A673 (cell line): ENCODE results near the gene UBE2J2. TPM values are rescaled to one million over a fixed set of nuclear protein-coding genes. Genes with fewer than 3 reads are reported as not detected.
A peak's percentile ranks its signal among the peaks of the same experiment; 100 is the strongest.

Source experiments
- BruUV-seq: library from RNA; stranded (reverse); fragments of 400-500 nt; replicated peaks from 2 replicates; lab custom pipeline; 2021; lab: Mats Ljungman, UMichigan
- CTCF ChIA-PET: fragments of 300-600 bp; sonication (Branson Sonifier 250); formaldehyde crosslinking; loops from one replicate; lab custom pipeline; 2022; ENCODE audit warnings: antibody characterized with exemption; lab: Charles Lee
- POLR2A ChIA-PET: fragments of 300-600 bp; sonication (Branson Sonifier 250); formaldehyde crosslinking; loops from one replicate; lab custom pipeline; 2022; ENCODE audit warnings: antibody characterized with exemption; ENCODE audit not compliant: low non-redundant PET; lab: Charles Lee
- DNase-seq: peaks from one replicate; pipeline ENCODE4 v3.0.0-alpha.2; 2015; ENCODE audit warnings: low spot score
- H3K27ac ChIP-seq: fragments of 200-600 bp; sonication (generic); 2 replicates; pipeline ENCODE4 v1.5.1; 2016; ENCODE audit warnings: mixed run types, low read depth, mild to moderate bottlenecking, mixed read lengths, antibody characterized with exemption, low read length; ENCODE audit not compliant: poor library complexity, severe bottlenecking
- H3K27me3 ChIP-seq: fragments of 200-600 bp; sonication (generic); replicated peaks from 2 replicates; pipeline ENCODE4 v1.6.1; 2017; ENCODE audit warnings: mixed run types, low read depth, mild to moderate bottlenecking, mixed read lengths, antibody characterized with exemption, low read length; ENCODE audit not compliant: insufficient read depth, poor library complexity
- H3K36me3 ChIP-seq: fragments of 200-600 bp; sonication (generic); 2 replicates; pipeline ENCODE4 v1.6.1; 2016; ENCODE audit warnings: mixed run types, mild to moderate bottlenecking, mixed read lengths, antibody characterized with exemption, low read length; ENCODE audit not compliant: insufficient read depth, poor library complexity, severe bottlenecking
- H3K4me1 ChIP-seq: fragments of 200-600 bp; sonication (generic); 2 replicates; pipeline ENCODE4 v1.6.1; 2017; ENCODE audit warnings: mixed run types, mild to moderate bottlenecking, mixed read lengths, antibody characterized with exemption, low read length; ENCODE audit not compliant: insufficient read depth, poor library complexity, severe bottlenecking
- H3K4me3 ChIP-seq: fragments of 200-600 bp; sonication (generic); 2 replicates; pipeline ENCODE4 v1.5.1; 2016; ENCODE audit warnings: low read depth, mixed run types, mild to moderate bottlenecking, mixed read lengths, low read length; ENCODE audit not compliant: poor library complexity, severe bottlenecking
- H3K9me3 ChIP-seq: fragments of 200-600 bp; sonication (generic); 2 replicates; pipeline ENCODE4 v1.6.1; 2016; ENCODE audit warnings: mixed run types, low read depth, mild to moderate bottlenecking, mixed read lengths, antibody characterized with exemption, low read length; ENCODE audit not compliant: poor library complexity, severe bottlenecking
- CTCF ChIP-seq: fragments of 300-800, 200-600 bp; sonication (generic); conservative IDR thresholded peaks from 2 replicates; pipeline ENCODE4 v1.5.1; 2017; ENCODE audit warnings: low read depth, mild to moderate bottlenecking, antibody characterized with exemption, low read length, moderate library complexity, mixed read lengths
- EZH2 ChIP-seq: fragments of 200-600 bp; sonication (generic); IDR thresholded peaks from 2 replicates; pipeline ENCODE4 v1.6.1; 2017; ENCODE audit warnings: borderline replicate concordance, low read depth, mild to moderate bottlenecking, mixed read lengths, antibody characterized with exemption, low read length; ENCODE audit not compliant: poor library complexity, severe bottlenecking
- intact Hi-C: fragments of 100-400 bp; cut with micrococcal nuclease; formaldehyde crosslinking; loops from one replicate; pipeline ENCODE4 v1.10.0; 2022; ENCODE audit not compliant: unreplicated experiment
- total RNA-seq: library from RNA; stranded (reverse); gene quantifications from 2 replicates; pipeline ENCODE4 v1.2.3, GENCODE V29; 2021

UBE2J2 gene
- total RNA-seq, 1 experiment from 2014 or later = 92.8 TPM

- CTCF ChIA-PET = interaction anchor here (1.1 to 1.6 kb wide), 2 partner anchors 13 to 169 kb away, joined by 6 to 17 read pairs; no protein-coding TSS in a partner anchor
- TF ChIP-seq CTCF (no peak), EZH2 (no peak)
- Histone ChIP-seq H3K4me3 (no peak overlapping the region), H3K4me1 (no peaks in the 10 kb centered on the region), H3K27ac (no peak overlapping the region), H3K27me3 (no peaks in the 10 kb centered on the region), H3K9me3 (no peaks in the 10 kb centered on the region), H3K36me3 (peaks cover 3% of the 10 kb centered on the region)
- POLR2A ChIA-PET = no interaction called here
- intact Hi-C loops = loop anchor here (2.0 kb wide), 1 partner anchor 168 kb away; no protein-coding TSS in a partner anchor
- no TSS peak for BruUV-seq
- no peak for DNase-seq
Observed at GRCh38 chr1:1291023-1291528, 17.4 kb upstream of the UBE2J2 start.

- no peak overlapping the region for H3K4me3 ChIP-seq
- BruUV-seq = no TSS peak
- POLR2A ChIA-PET = no interaction called here
- no peaks in the 10 kb centered on the region for H3K27me3 ChIP-seq
- H3K27ac ChIP-seq = no peak overlapping the region
- CTCF ChIA-PET = no interaction called here
- TF ChIP-seq CTCF (peak; percentile 64), EZH2 (no peak)
- no peaks in the 10 kb centered on the region for H3K9me3 ChIP-seq
- DNase-seq = peak; percentile 69
- H3K4me1 ChIP-seq = no peaks in the 10 kb centered on the region
- H3K36me3 ChIP-seq = peaks cover 3% of the 10 kb centered on the region
- intact Hi-C loops = loop anchor here (2.0 kb wide), 1 partner anchor 167 kb away; no protein-coding TSS in a partner anchor
Observed at GRCh38 chr1:1290238-1290731, 16.6 kb upstream of the UBE2J2 start.

GRCh38 chr1:1287288-1288110 is 13.8 kb upstream of the UBE2J2 start:
- intact Hi-C loops = no loop called here
- Histone ChIP-seq H3K27ac (no peak overlapping the region), H3K9me3 (no peaks in the 10 kb centered on the region), H3K4me3 (no peak overlapping the region), H3K27me3 (no peaks in the 10 kb centered on the region), H3K36me3 (no peaks in the 10 kb centered on the region), H3K4me1 (no peaks in the 10 kb centered on the region)
- TF ChIP-seq CTCF = no peak
- TF ChIP-seq EZH2 = no peak
- DNase-seq = no peak
- BruUV-seq = no TSS peak
- POLR2A ChIA-PET = no interaction called here
- CTCF ChIA-PET = no interaction called here
